PFSK-1 (cell line): ENCODE measurements around the gene VPS35L.

Experiments
- POLR2AphosphoS5 ChIP-seq: IDR thresholded peaks from 2 replicates; pipeline ENCODE4 v1.6.1; 2012; ENCODE audit warnings: low read depth, mild to moderate bottlenecking, control low read depth, low read length, moderate library complexity
- REST ChIP-seq, 2 experiments: IDR thresholded peaks; 2 replicates each; pipeline versions ENCODE4 v1.6.1 to v1.8.0; 2011 to 2012; ENCODE audit warnings: low read depth in 2 of 2, low read length in 2 of 2, control low read depth in 1 of 2, inconsistent platforms in 1 of 2, mild to moderate bottlenecking in 1 of 2, moderate library complexity in 1 of 2; ENCODE audit not compliant: insufficient read depth in 1 of 2
- TAF1 ChIP-seq: IDR thresholded peaks from 2 replicates; pipeline ENCODE4 v1.6.1; 2012; ENCODE audit warnings: low read length, control low read depth, borderline replicate concordance; ENCODE audit not compliant: insufficient read depth

DNA sequence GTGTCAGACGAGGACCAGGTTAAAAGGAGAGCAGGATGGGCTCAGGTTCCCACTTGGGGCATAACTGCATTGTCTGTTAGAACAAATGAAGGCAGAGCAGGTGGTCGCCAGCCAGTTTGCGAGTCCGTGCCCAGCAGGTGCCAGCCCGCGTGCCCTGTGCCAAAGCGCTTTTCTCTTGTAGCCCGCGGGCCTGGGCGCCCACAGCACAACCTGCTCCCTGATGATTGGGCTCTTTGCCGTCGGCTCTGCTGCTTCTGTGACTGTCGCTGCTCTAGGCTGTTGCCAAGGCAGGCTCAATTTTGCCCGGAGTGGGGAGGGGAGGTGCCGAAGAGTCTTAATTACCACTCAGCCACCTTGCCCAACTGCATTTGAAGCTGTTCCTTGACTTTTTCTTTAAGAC, 141.5 kb downstream of the VPS35L start:
- no peak for TF ChIP-seq TAF1
- no peak for TF ChIP-seq REST (IDR thresholded peaks at IDR 0.05; ENCODE audit: insufficient read depth in 1 of 2, low read depth in 2 of 2, low read length in 2 of 2)
- no peak for TF ChIP-seq POLR2AphosphoS5
